ENCODE measurements around the gene A1CF.

DNA sequence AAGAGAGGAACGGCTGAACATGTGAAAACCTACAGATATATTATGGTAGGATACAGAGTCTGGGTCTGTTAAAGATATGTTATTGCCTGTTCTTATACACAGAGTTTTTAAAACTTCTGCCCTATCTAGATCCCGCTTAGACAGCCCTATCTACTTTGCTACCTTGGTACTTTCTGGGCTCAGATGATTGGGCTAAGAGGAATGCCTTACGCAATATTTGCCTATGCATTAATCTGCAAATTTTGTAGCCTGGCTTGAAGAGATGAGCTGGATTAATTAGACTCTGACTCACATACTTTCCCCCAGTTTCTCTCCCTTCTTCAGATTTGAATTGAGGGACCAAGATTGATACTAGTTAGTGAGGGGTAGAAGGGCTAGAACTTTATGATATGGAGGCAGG lies 33.6 kb upstream of the A1CF start:
- TF ChIP-seq, protein P1, sequence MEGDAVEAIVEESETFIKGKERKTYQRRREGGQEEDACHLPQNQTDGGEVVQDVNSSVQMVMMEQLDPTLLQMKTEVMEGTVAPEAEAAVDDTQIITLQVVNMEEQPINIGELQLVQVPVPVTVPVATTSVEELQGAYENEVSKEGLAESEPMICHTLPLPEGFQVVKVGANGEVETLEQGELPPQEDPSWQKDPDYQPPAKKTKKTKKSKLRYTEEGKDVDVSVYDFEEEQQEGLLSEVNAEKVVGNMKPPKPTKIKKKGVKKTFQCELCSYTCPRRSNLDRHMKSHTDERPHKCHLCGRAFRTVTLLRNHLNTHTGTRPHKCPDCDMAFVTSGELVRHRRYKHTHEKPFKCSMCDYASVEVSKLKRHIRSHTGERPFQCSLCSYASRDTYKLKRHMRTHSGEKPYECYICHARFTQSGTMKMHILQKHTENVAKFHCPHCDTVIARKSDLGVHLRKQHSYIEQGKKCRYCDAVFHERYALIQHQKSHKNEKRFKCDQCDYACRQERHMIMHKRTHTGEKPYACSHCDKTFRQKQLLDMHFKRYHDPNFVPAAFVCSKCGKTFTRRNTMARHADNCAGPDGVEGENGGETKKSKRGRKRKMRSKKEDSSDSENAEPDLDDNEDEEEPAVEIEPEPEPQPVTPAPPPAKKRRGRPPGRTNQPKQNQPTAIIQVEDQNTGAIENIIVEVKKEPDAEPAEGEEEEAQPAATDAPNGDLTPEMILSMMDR (IDR thresholded peaks at IDR 0.05): no peak
- no peak for TF ChIP-seq POLR2A (IDR thresholded peaks at IDR 0.05)

Data from breast epithelium (tissue), 3 donors.